OCI-LY3 (cell line): ENCODE data around the gene RNF208.

Experiments used
- H2AFZ ChIP-seq: fragments of 200-600, 300-600 bp; shearing (Covaris generic); 2 replicates; pipeline ENCODE4 v1.6.0; 2014; ENCODE audit warnings: antibody characterized with exemption, low read depth, low read length
- H3K27ac ChIP-seq: fragments of 200-600, 300-600 bp; sonication (generic); 2 replicates; pipeline ENCODE4 v1.5.1; 2014; ENCODE audit warnings: mild to moderate bottlenecking, low read length, moderate library complexity, mixed read lengths
- H3K27me3 ChIP-seq: fragments of 200-600, 300-600 bp; sonication (generic); 2 replicates; pipeline ENCODE4 v1.6.1; 2014; ENCODE audit warnings: low read depth, low read length, mixed read lengths
- H3K36me3 ChIP-seq: fragments of 200-600, 300-600 bp; sonication (generic); replicated peaks from 2 replicates; pipeline ENCODE3; 2014; ENCODE audit warnings: low read depth, low read length, mixed read lengths
- H3K4me1 ChIP-seq: fragments of 300-600, 200-600 bp; sonication (generic); 2 replicates; pipeline ENCODE4 v1.6.1; 2014; ENCODE audit warnings: low read length, mixed read lengths
- H3K4me2 ChIP-seq: fragments of 200-600, 300-600 bp; sonication (generic); 2 replicates; pipeline ENCODE4 v1.6.1; 2014; ENCODE audit warnings: low read length, mixed read lengths
- H3K4me3 ChIP-seq: fragments of 300-600, 200-600 bp; sonication (generic); 2 replicates; pipeline ENCODE4 v1.5.1; 2014; ENCODE audit warnings: antibody characterized with exemption, mild to moderate bottlenecking, low read length, moderate library complexity
- H3K79me2 ChIP-seq: fragments of 300-600, 200-600 bp; shearing (Covaris generic); 2 replicates; pipeline ENCODE4 v1.6.1; 2014; ENCODE audit warnings: mild to moderate bottlenecking, low read length, mixed read lengths
- H3K9ac ChIP-seq: fragments of 300-600, 200-600 bp; shearing (Covaris generic); 2 replicates; pipeline ENCODE4 v1.6.0; 2014; ENCODE audit warnings: mild to moderate bottlenecking, low read length, moderate library complexity
- H3K9me3 ChIP-seq: fragments of 200-600, 300-600 bp; shearing (Covaris generic); 2 replicates; pipeline ENCODE4 v1.6.1; 2014; ENCODE audit warnings: low read length, mixed read lengths; ENCODE audit not compliant: insufficient read depth
- H4K20me1 ChIP-seq: fragments of 200-600, 300-600 bp; sonication (generic); 2 replicates; pipeline ENCODE4 v1.6.1; 2016; ENCODE audit warnings: low read length, mixed read lengths; ENCODE audit not compliant: insufficient read depth
- EZH2phosphoT487 ChIP-seq: fragments of 200-600 bp; shearing (Covaris generic); IDR thresholded peaks from 2 replicates; pipeline ENCODE4 v1.6.1; 2018; ENCODE audit warnings: antibody characterized with exemption, mixed run types, low read depth
- TF ChIP-seq, protein P1 (sequence below): fragments of 200-600, 300-600 bp; sonication (generic); IDR thresholded peaks from 2 replicates; pipeline ENCODE4 v1.5.1; 2014; ENCODE audit warnings: antibody characterized with exemption, low read length, low read depth

Gene RNF208

DNA sequence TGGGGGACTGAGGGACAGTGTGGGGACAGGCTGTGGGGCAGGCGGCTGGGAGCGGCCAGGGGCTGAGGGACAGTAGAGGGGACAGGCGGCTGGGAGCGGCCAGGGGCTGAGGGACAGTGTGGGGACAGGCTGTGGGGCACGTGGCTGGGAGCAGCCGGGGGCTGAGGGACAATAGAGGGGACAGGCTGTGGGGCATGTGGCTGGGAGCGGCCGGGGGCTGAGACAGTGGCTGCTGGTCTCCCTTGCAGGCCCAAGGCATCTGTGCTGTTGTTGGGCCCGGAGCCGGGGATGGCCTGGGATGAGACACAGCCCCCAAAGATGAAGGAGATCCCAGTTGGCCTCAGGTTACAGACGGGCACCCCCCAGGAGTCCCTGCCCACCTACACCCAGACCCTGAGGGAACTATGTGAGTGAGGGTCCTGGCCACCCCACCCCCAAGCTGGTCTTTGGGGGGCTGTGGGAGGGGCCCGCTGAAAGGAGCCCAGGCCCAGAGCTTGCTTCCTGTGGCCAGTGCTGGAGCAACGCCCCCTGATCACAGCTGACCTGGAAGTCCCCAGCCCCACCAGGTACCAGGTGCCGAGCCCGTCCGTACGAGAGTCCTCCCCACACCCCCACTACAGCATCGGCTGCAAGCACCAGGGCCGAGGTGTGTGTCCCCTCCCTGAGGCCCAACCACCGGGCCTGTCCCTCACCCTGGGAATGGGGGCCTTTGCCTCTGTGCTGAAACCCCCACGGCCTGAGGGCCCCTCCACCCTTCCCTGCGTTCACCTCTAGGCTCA lies 29.6 kb upstream of the RNF208 start:
- Histone ChIP-seq H4K20me1 (0 out of 2 replicates have a peak, but pooled peaks cover 6% of the 10 kb centered on the region), H3K36me3 (peaks cover 6% of the 10 kb centered on the region), H3K4me1 (peaks cover 33% of the 10 kb centered on the region), H3K79me2 (peaks cover 23% of the 10 kb centered on the region), H3K27ac (no peak overlapping the region), H2AFZ (no peak overlapping the region), H3K9ac (no peak overlapping the region), H3K4me2 (peak overlapping the region; percentile 91), H3K4me3 (peak overlapping the region; percentile 88), H3K27me3 (no peaks in the 10 kb centered on the region), H3K9me3 (no peaks in the 10 kb centered on the region)
- TF ChIP-seq EZH2phosphoT487: no peak
- TF ChIP-seq, protein P1, sequence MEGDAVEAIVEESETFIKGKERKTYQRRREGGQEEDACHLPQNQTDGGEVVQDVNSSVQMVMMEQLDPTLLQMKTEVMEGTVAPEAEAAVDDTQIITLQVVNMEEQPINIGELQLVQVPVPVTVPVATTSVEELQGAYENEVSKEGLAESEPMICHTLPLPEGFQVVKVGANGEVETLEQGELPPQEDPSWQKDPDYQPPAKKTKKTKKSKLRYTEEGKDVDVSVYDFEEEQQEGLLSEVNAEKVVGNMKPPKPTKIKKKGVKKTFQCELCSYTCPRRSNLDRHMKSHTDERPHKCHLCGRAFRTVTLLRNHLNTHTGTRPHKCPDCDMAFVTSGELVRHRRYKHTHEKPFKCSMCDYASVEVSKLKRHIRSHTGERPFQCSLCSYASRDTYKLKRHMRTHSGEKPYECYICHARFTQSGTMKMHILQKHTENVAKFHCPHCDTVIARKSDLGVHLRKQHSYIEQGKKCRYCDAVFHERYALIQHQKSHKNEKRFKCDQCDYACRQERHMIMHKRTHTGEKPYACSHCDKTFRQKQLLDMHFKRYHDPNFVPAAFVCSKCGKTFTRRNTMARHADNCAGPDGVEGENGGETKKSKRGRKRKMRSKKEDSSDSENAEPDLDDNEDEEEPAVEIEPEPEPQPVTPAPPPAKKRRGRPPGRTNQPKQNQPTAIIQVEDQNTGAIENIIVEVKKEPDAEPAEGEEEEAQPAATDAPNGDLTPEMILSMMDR: no peak

DNA sequence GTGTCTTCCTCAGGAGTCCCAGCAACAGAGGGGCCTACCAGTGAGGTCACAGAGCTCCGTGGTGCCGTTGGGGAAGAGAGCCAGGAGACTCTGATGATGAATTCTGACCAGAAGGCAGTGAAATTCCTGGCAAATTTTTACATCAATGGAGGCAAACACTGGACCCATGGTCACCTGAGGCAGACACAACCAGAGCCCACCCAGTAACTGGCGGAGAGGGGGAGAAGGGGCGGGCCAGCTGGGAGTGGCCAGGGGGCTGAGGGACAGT lies 29.1 kb upstream of the RNF208 start, which contains the start of gene STPG3:
Gene STPG3, plus strand, starts transcription at position 93 of the 268 bp plus-strand sequence. Its CDS starts 1 bp downstream, at position 94.
- Histone ChIP-seq H3K9me3 (no peaks in the 10 kb centered on the region), H3K27ac (no peak within 1 kb of the TSS), H3K79me2 (peaks cover 18% of the 10 kb centered on the region), H3K4me2 (peak within 1 kb of the TSS; percentile 91), H3K4me1 (peaks cover 28% of the 10 kb centered on the region), H4K20me1 (0 out of 2 replicates have a peak, but pooled peaks cover 2% of the 10 kb centered on the region), H3K9ac (no peak within 1 kb of the TSS), H3K27me3 (no peaks in the 10 kb centered on the region), H2AFZ (no peak within 1 kb of the TSS), H3K4me3 (peak within 1 kb of the TSS; percentile 88), H3K36me3 (peaks cover under 1% of the 10 kb centered on the region)
- TF ChIP-seq EZH2phosphoT487: no peak

DNA sequence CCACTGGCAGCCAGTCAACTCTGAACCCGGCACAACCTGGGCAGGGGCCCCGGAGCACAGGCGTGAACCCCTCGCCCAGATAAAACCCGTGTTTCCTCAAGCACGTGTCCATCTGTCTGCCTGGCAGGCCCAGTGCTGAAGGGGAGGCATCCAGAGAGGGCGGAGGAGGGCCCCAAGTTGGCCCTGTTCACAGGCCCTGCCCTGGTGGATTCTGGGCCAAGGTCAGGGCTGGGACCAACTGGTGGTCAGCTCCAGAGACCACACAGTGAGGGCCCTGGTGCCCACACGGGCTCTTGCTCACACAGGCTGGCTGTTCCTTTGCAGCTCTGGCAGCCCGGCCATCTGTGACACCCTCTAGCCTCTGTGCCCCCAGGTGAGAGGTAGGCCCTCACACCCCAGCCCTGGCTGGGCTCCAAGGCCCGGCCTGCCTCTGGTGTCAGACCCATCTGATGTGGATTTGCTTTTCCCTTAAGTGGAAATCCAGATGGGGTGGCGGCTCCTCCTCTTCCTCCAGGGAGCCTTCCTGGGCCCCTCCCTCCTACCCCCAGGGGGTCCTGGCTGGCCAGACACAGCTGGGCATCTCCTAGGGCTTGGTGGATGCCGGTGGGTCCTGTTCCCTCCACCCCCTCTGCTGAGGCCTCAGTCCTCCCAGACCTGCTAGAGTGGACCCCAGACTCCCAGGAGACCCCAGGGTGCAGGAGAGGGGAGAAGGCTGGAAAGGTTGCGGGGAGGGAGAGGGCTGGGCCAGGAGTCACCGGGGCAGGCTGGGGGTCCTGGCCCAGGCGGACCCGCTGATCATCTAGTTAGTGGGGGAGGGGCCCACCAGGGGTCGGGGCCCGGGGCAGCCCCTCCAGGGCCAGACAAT lies 28.5 kb upstream of the RNF208 start:
- Histone ChIP-seq H3K79me2 (peaks cover 12% of the 10 kb centered on the region), H3K4me2 (no peak overlapping the region), H3K4me1 (peaks cover 26% of the 10 kb centered on the region), H3K27me3 (no peaks in the 10 kb centered on the region), H3K9ac (no peak overlapping the region), H2AFZ (no peak overlapping the region), H3K36me3 (no peaks in the 10 kb centered on the region), H3K27ac (no peak overlapping the region), H3K9me3 (no peaks in the 10 kb centered on the region), H3K4me3 (no peak overlapping the region), H4K20me1 (no peaks in the 10 kb centered on the region)
- no peak for TF ChIP-seq EZH2phosphoT487
- TF ChIP-seq, protein P1: no peak

DNA sequence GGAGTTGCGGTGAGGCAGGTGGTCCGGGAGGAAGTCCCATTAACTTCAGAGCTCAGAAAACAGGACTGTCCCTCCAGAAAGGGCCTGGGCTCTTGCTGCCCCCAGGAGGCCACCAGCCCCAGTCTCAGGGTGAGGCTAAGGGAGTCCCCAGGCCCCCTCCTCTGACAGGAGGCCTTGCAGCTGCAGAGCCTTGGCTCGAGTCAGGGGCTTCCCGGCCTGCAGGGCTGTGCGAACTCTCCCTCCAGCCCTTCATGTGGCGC lies 25.8 kb upstream of the RNF208 start:
- Histone ChIP-seq H4K20me1 (peaks cover 13% of the 10 kb centered on the region), H3K36me3 (peaks cover 11% of the 10 kb centered on the region), H2AFZ (no peak overlapping the region), H3K27me3 (no peaks in the 10 kb centered on the region), H3K4me2 (no peak overlapping the region), H3K9me3 (no peaks in the 10 kb centered on the region), H3K4me1 (peaks cover 10% of the 10 kb centered on the region), H3K9ac (no peak overlapping the region), H3K27ac (no peak overlapping the region), H3K79me2 (peaks cover 4% of the 10 kb centered on the region), H3K4me3 (no peak overlapping the region)
- TF ChIP-seq EZH2phosphoT487: no peak
- TF ChIP-seq, protein P1: no peak
